Transverse colon (tissue), 4 donors: Measurements from ENCODE around the gene FOXD3. TPM values are rescaled to one million over a fixed set of nuclear protein-coding genes. Genes with fewer than 3 reads are reported as not detected.

Source experiments
- DNase-seq: peaks from one replicate; pipeline ENCODE4 v3.0.0-alpha.2; 2019
- H3K27ac ChIP-seq, 4 donors: fragments of 200-600 bp; sonication (generic); 2 replicates each; pipeline ENCODE4 v1.5.1; 2016 to 2018; ENCODE audit warnings: inconsistent platforms in 4 of 4
- H3K27me3 ChIP-seq: fragments of 200-600 bp; sonication (generic); 2 replicates; pipeline ENCODE4 v1.5.1; 2017; ENCODE audit warnings: inconsistent platforms
- H3K36me3 ChIP-seq, 4 donors: fragments of 200-600 bp; sonication (generic); 2 replicates each; pipeline ENCODE4 v1.5.1; 2017 to 2019; ENCODE audit warnings: inconsistent platforms in 4 of 4
- H3K4me1 ChIP-seq, 4 donors: fragments of 200-600 bp; sonication (generic); 2 replicates each; pipeline ENCODE4 v1.5.1; 2017 to 2020; ENCODE audit warnings: inconsistent platforms in 4 of 4
- H3K4me3 ChIP-seq, 4 donors: fragments of 200-600 bp; sonication (generic); 1 replicate in 1 of 4; 2 replicates in 3 of 4; pipeline versions ENCODE4 v1.5.1 to v1.6.1; 2017 to 2019; ENCODE audit warnings: inconsistent platforms in 4 of 4
- H3K9me3 ChIP-seq, 2 donors: fragments of 200-600 bp; sonication (generic); 2 replicates each; pipeline ENCODE4 v1.5.1; 2017 to 2019; ENCODE audit warnings: inconsistent platforms in 2 of 2
- CTCF ChIP-seq, 5 experiments: fragments of 200-600 bp in 3 of 5; fragments of 450-650 bp in 2 of 5; sonication (generic) in 3 of 5; IDR thresholded peaks; 1 replicate in 2 of 5; 2 replicates in 3 of 5; pipeline ENCODE4 v1.5.1; 2016 to 2017; ENCODE audit warnings: antibody characterized with exemption in 5 of 5, inconsistent platforms in 3 of 5, mild to moderate bottlenecking in 2 of 5, moderate library complexity in 1 of 5
- EP300 ChIP-seq: sonication (generic); formaldehyde crosslinking; IDR thresholded peaks from one replicate; pipeline ENCODE4 v1.6.1; 2017; ENCODE audit warnings: antibody characterized with exemption, low read depth
- POLR2A ChIP-seq: fragments of 450-650 bp; IDR thresholded peaks from one replicate; pipeline ENCODE4 v1.6.1; 2016; ENCODE audit warnings: antibody characterized with exemption, mild to moderate bottlenecking, moderate library complexity
- POLR2AphosphoS5 ChIP-seq, 3 donors: sonication (generic); formaldehyde crosslinking; IDR thresholded peaks; one replicate each; pipeline ENCODE4 v1.6.1; 2016; ENCODE audit warnings: antibody characterized with exemption in 3 of 3
- WGBS, 2 donors: methylation state at CpG; one replicate each; pipeline ENCODE4 v1.1.5; 2018; ENCODE audit warnings: low coverage in 1 of 2; 5-methylcytosine and 5-hydroxymethylcytosine counted together
- in situ Hi-C, 4 donors: fragments of 200-750 bp; cut with MboI; loops; one replicate each; pipeline versions ENCODE4 v1.15.0 to v1.15.1; 2017; ENCODE audit warnings: low sequenced_read_pairs in 3 of 4, low pct_ligation_motif_present in 1 of 4, low pct_unique_long_range_greater_than_20kb in 1 of 4
- intact Hi-C: fragments of 100-400 bp; cut with DNase I; formaldehyde crosslinking; loops from one replicate; pipeline ENCODE4 v1.15.1; 2023; ENCODE audit warnings: low total_unique reads
- total RNA-seq, 4 donors: library from RNA; depleted of rRNA; stranded (reverse); fragments of >200 nt; gene quantifications; one replicate each; pipeline ENCODE4 v1.1.0, GENCODE V29; 2016

FOXD3 gene
- total RNA-seq, result under 1 TPM in 2 of 4 donors, not detected in 2; 0.32 to 0.68 TPM

- TF ChIP-seq POLR2A (no peak), POLR2AphosphoS5 (IDR thresholded peaks at IDR 0.05) (peak in 2 of 3 donors; percentile 15 to 52)
- intact Hi-C loops, result no loop called here
- Histone ChIP-seq H3K4me3 (peak within 1 kb of the TSS; percentile 31 to 64 (median 44)), H3K27me3 (peaks cover 100% of the 10 kb centered on the region), H3K9me3 (no peaks in the 10 kb centered on the region), H3K36me3 (no peaks in the 10 kb centered on the region), H3K4me1 (peaks cover 0 to 56% (median 41%) of the 10 kb centered on the region in 4 donors), H3K27ac (peak within 1 kb of the TSS in 3 of 4 donors; percentile 5 to 36 (median 36))
- in situ Hi-C loops, result no loop called here
- 0% methylated on average over 10 to 34 of the region's 85 CpGs for WGBS, 2 donors
- DNase-seq, result peak; percentile 71
These were observed at the start of gene FOXD3 for GRCh38 chr1:63322114-63322943. TSS of gene FOXD3 (plus strand) at chr1:63322567. CDS start at chr1:63323059, 492 bp downstream.

DNA sequence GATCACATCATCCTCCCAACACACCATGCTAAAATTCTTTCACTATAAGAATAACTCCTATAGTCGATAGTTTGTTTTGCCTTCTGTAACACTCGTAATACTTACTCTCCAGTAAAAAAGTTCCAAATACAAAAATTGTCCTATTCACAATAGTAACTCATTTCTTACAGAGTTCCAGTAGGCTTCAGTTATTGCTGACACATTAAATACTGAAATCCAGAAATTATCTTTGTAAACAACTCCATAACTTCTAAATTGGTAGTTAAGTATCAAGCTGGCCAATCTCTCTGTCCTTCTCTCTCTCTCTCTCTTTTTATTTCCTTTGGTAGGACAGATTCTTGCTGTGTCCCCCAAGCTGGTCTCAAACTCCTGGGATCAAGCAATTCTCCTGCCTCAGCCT lies 49.6 kb upstream of the FOXD3 start:
- Histone ChIP-seq H3K4me3 (no peak overlapping the region), H3K9me3 (no peaks in the 10 kb centered on the region), H3K4me1 (peaks cover 0 to 7% (median 0%) of the 10 kb centered on the region in 4 donors), H3K27ac (no peak overlapping the region), H3K36me3 (no peaks in the 10 kb centered on the region), H3K27me3 (no peaks in the 10 kb centered on the region)
- intact Hi-C loops (no loop called here), in situ Hi-C loops (no loop called here)
- DNase-seq, result no peak
- 79 to 100% methylated on average over 2 of the region's 2 CpGs for WGBS, 2 donors
- TF ChIP-seq POLR2AphosphoS5 (IDR thresholded peaks at IDR 0.05) (no peak), POLR2A (no peak), CTCF (IDR thresholded peaks at IDR 0.05) (no peak), EP300 (no peak)

GRCh38 chr1:63274371-63274770 lies 48.0 kb upstream of the FOXD3 start:
- TF ChIP-seq EP300 (no peak), CTCF (IDR thresholded peaks at IDR 0.05) (no peak), POLR2AphosphoS5 (IDR thresholded peaks at IDR 0.05) (no peak), POLR2A (no peak)
- H3K27ac ChIP-seq, result no peak overlapping the region
- in situ Hi-C loops, result no loop called here

DNA sequence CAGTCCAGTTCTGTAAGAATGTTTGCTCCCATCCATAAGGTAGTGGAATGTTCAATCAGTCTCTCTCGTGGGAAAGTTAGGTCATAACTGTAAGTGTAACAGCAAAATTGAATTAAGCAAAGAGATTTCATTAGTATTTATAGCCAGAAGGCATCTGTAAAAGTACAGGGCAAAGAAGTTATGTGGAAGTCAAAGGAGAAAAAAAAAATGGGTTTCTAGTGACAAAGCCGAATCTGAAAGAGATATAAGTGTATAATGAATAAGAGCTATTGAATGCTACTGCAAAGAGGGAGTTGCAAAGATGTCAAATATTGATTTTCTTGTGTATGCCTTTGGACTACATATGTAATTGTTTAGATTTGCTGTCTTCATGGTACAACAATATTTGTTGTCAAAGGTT lies 47.4 kb upstream of the FOXD3 start:
- TF ChIP-seq EP300 (no peak), POLR2A (no peak), CTCF (IDR thresholded peaks at IDR 0.05) (no peak), POLR2AphosphoS5 (IDR thresholded peaks at IDR 0.05) (no peak)
- intact Hi-C loops, result no loop called here
- Histone ChIP-seq H3K27ac (no peak overlapping the region), H3K4me3 (no peak overlapping the region), H3K27me3 (no peaks in the 10 kb centered on the region), H3K36me3 (no peaks in the 10 kb centered on the region), H3K4me1 (peaks cover 0 to 7% (median 0%) of the 10 kb centered on the region in 4 donors), H3K9me3 (no peaks in the 10 kb centered on the region)
- in situ Hi-C loops, result no loop called here
- no peak for DNase-seq
- 59 to 60% methylated on average over 2 of the region's 2 CpGs for WGBS, 2 donors

More at GRCh38 chr1:63274371-63274770, 48.0 kb upstream of the FOXD3 start:
- intact Hi-C loops, result no loop called here
- peaks cover 0 to 7% (median 0%) of the 10 kb centered on the region in 4 donors for H3K4me1 ChIP-seq
- no peaks in the 10 kb centered on the region for H3K36me3 ChIP-seq
- H3K27me3 ChIP-seq, result no peaks in the 10 kb centered on the region
- no peaks in the 10 kb centered on the region for H3K9me3 ChIP-seq
- H3K4me3 ChIP-seq, result no peak overlapping the region
- DNase-seq, result no peak
